Pons (tissue), 1 donor: ENCODE measurements around the gene TERB2.
"Not testable (repeated sequence)": the region's sequence is repeated elsewhere in the genome, so short reads cannot be mapped to it uniquely, and the experiment has no call there.

Experiments
- DNase-seq: peaks from one replicate; pipeline ENCODE4 v3.0.0-alpha.2; 2016; ENCODE audit warnings: low spot score

Gene TERB2

DNA sequence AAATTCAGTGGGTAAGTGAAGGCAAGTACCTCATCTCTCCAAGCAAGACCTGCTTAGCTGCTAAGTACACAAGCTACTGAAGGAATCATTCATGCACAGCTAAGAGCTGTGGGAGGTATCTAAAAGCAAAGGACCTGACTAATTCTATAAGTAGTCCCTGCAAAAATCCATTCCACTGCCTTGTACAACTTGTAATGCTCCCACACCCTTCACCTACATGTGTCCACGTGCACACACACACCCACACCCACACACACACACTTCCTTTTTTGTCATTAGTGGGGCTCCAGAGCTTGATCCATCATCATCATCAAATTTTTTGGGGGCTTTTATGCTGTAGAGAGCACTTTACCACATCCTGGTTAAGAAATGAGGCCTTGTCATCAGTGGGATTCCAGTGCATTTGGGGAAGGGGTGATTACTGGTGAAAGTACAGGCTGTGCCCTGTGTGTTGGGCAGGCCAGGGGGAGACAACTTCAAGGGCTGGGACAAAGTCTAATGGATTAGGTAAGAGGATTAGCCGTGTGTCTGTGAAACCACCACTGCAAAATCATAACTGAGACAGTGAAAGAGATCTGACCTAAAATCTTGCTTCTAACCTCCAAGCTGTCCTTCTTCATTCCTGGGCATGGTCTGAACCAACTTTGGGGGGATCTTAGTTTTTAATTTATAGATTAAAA lies 47.4 kb downstream of the TERB2 start:
- DNase-seq, result not testable (repeated sequence)

DNA sequence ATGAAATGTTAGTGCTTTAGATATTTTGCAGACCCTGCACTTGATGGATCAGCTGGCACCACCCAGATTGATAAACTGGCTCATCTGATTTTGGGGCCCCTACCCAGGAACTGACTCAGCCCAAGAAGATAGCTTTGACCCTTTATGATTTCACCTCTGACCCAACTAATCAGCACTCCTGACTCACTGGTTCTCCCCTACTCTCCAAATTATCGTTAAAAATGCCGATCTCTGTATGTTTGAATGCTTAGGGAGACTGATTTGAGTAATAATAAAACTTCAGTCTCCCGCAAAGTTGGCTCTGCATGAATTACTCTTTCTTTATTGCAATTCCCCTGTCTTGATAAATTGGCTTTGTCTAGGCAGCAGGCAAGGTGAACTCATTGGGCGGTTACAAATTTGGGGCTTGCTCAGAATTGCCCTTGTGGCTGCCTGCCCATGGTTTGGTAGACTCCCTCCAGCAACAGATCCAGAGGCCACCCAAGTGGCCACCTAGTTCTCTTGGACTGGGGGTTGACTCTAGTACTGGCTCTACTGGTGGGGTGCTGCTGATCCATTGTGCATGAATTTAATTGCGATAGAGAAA lies 48.2 kb downstream of the TERB2 start:
- not testable (repeated sequence) for DNase-seq

- no peak for DNase-seq
These were observed 52.6 kb downstream of the TERB2 start for GRCh38 chr15:45009046-45009445.

- DNase-seq, result not testable (repeated sequence)
These were observed 58.6 kb downstream of the TERB2 start for GRCh38 chr15:45015114-45015513.

DNA sequence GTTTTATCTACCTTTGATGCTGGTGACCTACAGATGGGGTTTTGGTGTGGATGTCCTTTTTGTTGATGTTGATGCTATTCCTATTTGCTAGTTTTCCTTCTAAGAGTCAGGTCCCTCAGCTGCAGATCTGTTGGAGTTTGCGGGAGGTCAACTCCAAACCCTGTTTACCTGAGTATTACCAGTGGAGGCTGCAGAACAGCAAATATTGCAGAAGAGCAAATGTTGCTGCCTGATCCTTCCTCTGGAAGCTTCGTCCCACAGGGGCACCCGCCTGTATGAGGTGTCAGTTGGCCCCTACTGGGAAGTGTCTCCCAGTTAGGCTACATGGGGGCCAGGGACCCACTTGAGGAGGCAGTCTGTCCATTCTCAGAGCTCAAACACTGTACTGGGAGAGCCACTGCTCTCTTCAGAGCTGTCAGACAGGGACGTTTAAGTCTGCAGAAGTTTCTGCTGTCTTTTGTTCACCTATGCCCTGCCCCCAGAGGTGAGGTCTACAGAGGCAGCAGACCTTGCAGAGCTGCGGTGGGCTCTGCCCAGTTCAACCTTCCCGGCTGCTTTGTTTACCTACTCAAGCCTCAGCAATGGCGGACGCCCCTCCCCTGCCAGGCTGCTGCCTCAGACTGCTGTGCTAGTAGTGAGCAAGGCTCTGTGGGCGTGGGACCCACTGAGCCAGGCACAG lies 63.9 kb downstream of the TERB2 start:
- DNase-seq, result not testable (repeated sequence)

DNA sequence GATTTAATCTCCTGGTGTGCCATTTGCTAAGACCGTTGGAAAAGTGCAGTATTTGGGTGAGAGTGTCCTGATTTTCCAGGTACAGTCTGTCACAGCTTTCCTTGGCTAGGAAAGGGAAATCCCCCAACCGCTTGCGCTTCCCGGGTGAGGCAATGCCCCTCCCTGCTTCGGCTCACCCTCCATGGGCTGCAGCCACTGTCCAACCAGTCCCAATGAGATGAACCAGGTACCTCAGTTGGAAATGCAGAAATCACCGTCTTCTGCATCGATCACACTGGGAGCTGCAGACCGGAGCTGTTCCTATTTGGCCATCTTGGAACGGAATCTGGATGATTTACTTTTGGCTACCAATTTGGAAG lies 64.4 kb downstream of the TERB2 start:
- not testable (repeated sequence) for DNase-seq

DNA sequence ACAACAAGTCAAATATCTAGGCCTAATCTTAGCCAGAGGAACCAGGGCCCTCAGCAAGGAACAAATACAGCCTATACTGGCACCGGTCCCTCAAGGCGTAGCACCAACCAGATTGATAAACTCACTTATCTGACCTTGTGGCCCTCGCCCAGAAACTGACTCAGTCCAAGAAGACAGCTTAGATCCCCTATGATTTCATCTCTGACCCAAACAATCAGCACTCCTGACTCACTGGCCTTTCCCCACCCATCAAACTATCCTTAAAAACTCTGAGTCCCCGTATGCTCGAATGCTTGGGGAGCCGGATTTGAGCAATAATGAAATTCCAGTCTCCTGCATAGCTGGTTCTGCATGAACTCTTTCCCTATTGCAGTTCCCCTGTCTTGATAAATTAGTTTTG lies 64.9 kb downstream of the TERB2 start:
- no peak for DNase-seq

- peak; percentile 93 for DNase-seq
These were observed 66.6 kb downstream of the TERB2 start, which contains the start of gene SORD for GRCh38 chr15:45022871-45023658. SORD (plus strand) TSS chr15:45023195; CDS start chr15:45023284, 89 bp downstream.

DNA sequence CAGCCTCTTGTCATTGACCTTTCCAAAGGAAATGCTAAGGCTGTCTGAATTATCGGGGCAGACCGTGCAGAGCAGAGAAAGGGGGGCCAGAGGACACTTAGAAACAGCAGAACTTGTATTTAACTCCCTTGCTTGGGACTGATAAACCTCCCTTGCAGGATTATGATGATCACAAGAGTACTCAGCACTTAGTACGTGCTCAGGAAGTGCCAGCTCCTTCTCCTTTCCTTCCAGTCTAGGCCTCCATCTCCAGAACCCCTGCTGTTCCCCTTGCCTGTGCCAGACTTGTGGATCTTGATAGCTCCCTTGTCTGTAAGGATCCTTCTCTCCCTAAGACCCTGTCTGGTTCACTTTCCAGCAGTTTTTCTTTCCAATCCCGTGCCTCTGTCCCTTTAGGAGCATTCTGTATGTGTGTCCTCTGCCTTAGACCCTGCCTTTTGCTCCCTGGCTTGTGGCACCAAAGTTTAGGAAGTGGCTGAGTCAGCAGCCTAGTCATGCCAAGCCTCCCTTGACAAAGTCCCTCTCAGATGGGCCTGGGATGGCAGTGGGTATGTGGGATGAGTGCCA lies 67.3 kb downstream of the TERB2 start:
- peak; percentile 51 for DNase-seq

GRCh38 chr15:45024649-45025048 lies 68.2 kb downstream of the TERB2 start:
- DNase-seq, result not testable (repeated sequence)

DNA sequence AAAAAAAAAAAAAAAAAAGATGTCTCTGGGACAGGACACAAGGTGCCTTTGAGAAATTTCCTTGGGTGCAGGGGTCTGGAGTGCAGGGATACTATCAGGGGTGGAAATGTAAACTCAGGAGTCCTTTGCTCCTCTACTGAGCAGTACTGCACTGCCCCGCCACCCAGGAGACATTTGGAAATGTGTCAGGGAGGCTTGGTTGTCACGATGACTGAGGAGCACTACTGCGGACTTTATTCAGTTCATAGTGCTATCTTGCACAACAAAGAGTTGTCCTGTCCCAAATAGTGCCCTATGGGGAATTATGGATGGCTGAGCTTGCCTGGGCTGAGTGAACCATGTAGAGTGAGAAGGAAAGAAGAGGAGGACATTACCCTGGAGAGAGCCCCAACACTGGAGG lies 69.1 kb downstream of the TERB2 start:
- DNase-seq, result not testable (repeated sequence)

DNA sequence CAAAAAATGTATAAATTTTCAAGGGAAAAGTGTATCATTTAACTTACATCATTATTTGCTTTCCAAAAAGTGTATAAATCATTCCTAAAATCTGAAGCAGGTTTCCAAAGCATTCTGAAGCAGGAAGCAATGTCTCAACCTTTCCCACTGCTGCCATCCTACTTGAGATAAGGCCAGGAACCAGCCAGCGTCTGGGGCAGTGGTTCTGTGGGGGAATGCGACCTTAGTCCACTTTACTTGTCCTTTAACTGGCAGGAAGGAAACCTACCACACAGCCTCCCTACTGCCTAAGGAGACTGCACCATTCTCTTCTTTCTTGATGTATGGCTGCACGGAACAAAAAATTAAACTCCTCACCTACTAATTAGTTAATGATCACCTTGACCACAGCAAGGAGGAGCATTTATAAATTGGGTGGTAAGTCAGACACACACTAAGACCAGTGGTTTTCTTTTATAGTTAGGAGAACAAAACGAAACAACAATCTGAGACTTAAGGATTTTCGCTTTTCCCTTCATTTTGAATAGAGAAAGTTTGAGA lies 70.2 kb downstream of the TERB2 start:
- no peak for DNase-seq

DNA sequence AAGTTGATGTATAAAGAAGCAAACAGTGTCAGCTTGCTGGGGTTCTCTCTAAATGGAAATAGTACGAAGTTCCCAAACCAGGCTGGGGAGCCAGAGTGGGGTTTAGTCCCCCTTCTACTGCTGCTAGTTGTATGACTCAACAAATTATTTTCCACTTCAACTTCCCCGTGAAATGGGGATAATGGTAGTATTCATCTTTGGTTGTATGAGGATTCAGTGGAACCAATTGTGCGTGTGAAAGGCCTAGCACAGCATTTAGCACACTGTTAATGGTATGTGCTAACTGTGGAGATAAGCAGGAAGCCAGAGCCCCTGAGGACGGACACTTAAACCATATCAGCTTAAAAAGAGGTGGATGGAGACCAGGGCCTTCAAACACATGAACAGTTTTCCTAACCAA lies 70.7 kb downstream of the TERB2 start:
- DNase-seq, result peak; percentile 53
